Pancreas (tissue), 10 donors: ENCODE results near the gene NXN. TPM values are rescaled to one million over a fixed set of nuclear protein-coding genes. Genes with fewer than 3 reads are reported as not detected.

ENCODE experiments used
- ATAC-seq, 4 donors: fragments of 200-7000 bp; cut with Tn5 transposase; one replicate each; pipeline versions ENCODE4 v1.8.0 to v1.9.1; 2020; ENCODE audit warnings: mild to moderate bottlenecking in 4 of 4, moderate library complexity in 4 of 4
- DNase-seq, 6 donors: peaks; one replicate each; pipeline ENCODE4 v3.0.0-alpha.2; 2020
- FAIRE-seq: peaks from 2 replicates; lab custom pipeline; 2012; peaks lifted over from hg19 to GRCh38; lab: Jason Lieb, UNC
- H3K27ac ChIP-seq, 4 donors: fragments of 200-600 bp; sonication (generic); 1 replicate in 3 of 4; 2 replicates in 1 of 4; pipeline versions ENCODE4 v1.5.0 to v1.8.0; 2020
- H3K27me3 ChIP-seq, 4 donors: fragments of 200-600 bp; one replicate each; pipeline ENCODE4 v1.8.0; 2021
- H3K36me3 ChIP-seq, 3 donors: fragments of 200-600 bp; sonication (generic) in 1 of 3; one replicate each; pipeline versions ENCODE4 v1.5.0 to v1.8.0; 2020 to 2021
- H3K4me1 ChIP-seq, 3 donors: fragments of 200-600 bp; one replicate each; pipeline ENCODE4 v1.8.0; 2021
- H3K4me3 ChIP-seq, 4 donors: fragments of 200-600 bp; sonication (generic) in 2 of 4; one replicate each; pipeline versions ENCODE4 v1.5.0 to v1.8.0; 2020 to 2021
- H3K9me3 ChIP-seq, 4 donors: fragments of 200-600 bp; one replicate each; pipeline ENCODE4 v1.8.0; 2021
- CTCF ChIP-seq, 4 donors: fragments of 200-600 bp; sonication (generic) in 3 of 4; IDR thresholded peaks; one replicate each; pipeline versions ENCODE4 v1.5.0 to v1.8.0; 2021; ENCODE audit warnings: antibody characterized with exemption in 4 of 4
- WGBS, 2 donors: extraction: QIAGEN DNeasy Blood & Tissue Kit; methylation state at CpG; one replicate each; pipeline ENCODE4 v1.1.7; 2013; 5-methylcytosine and 5-hydroxymethylcytosine counted together
- intact Hi-C, 3 donors: fragments of 100-400 bp; cut with DNase I; formaldehyde crosslinking; loops; one replicate each; pipeline versions ENCODE4 v1.11.1 to v1.14.2; 2022
- polyA plus RNA-seq, 2 donors: library from polyadenylated mRNA; stranded (reverse); fragments of 200-250 nt; gene quantifications; one replicate each; pipeline ENCODE4 v1.2.3, GENCODE V29; 2013
- total RNA-seq, 6 donors: library from RNA; stranded (reverse); fragmentation: NEBNext Ultra II Directional in 4 of 6; extraction: Animal tissue kit (Norgen Biotek cat#: 25700) in 4 of 6; gene quantifications; one replicate each; pipeline versions ENCODE4 v1.2.1 to v1.2.4, GENCODE V29; 2021 to 2023
- donor health status: healthy with polysubstance abuse.
- donor health status: DM: no; HTN: no; CAD: no; lungs with moderate emphysema.
- donor health status: DM: no; HTN: no; CAD: no.
- donor health status: control.
- donor health status: control.
- donor health status: Bipolar disorder and iron deficiency.
- donor health status: DM: yes; HTN: yes; CAD: no.
- donor health status: DM: no; HTN: no; CAD: no.
- donor health status: DM: no; HTN: no; CAD: no.
- donor health status: DM: yes; HTN: yes; CAD: no.

Gene NXN
- total and polyA plus RNA-seq, 8 donors = 17.4 to 35.0 (median 29.4) TPM

GRCh38 chr17:917941-918740 is 61.4 kb downstream of the NXN start:
- Histone ChIP-seq H3K4me1 (peaks cover 0 to 5% (median 0%) of the 10 kb centered on the region in 3 donors), H3K27me3 (no peaks in the 10 kb centered on the region), H3K36me3 (no peaks in the 10 kb centered on the region), H3K27ac (peak overlapping the region in 1 of 4 donors; percentile 12), H3K4me3 (no peak overlapping the region), H3K9me3 (no peaks in the 10 kb centered on the region)
- DNase-seq (peak in 1 of 6 donors; percentile 7), ATAC-seq (no peak), FAIRE-seq (no peak)
- intact Hi-C loops = no loop called here
- no peak for TF ChIP-seq CTCF (IDR thresholded peaks at IDR 0.05)
- 90 to 94% methylated on average over 30 of the region's 30 CpGs for WGBS, 2 donors

GRCh38 chr17:917391-917811 is 62.2 kb downstream of the NXN start:
- H3K4me1 ChIP-seq = peaks cover 0 to 5% (median 0%) of the 10 kb centered on the region in 3 donors
- no peak for TF ChIP-seq CTCF (IDR thresholded peaks at IDR 0.05)
- DNase-seq = peak in 1 of 6 donors; percentile 13
- no peaks in the 10 kb centered on the region for H3K27me3 ChIP-seq
- H3K27ac ChIP-seq = peak overlapping the region in 1 of 4 donors; percentile 12
- H3K36me3 ChIP-seq = no peaks in the 10 kb centered on the region
- no peak overlapping the region for H3K4me3 ChIP-seq
- no peak for ATAC-seq
- FAIRE-seq = no peak
- intact Hi-C loops = no loop called here
- WGBS, 2 donors = 87 to 92% methylated on average over 19 of the region's 19 CpGs
- no peaks in the 10 kb centered on the region for H3K9me3 ChIP-seq

- FAIRE-seq (no peak), ATAC-seq (no peak), DNase-seq (no peak)
- no peaks in the 10 kb centered on the region for H3K36me3 ChIP-seq
- TF ChIP-seq CTCF (IDR thresholded peaks at IDR 0.05) = no peak
- H3K27ac ChIP-seq = no peak overlapping the region
- H3K27me3 ChIP-seq = no peaks in the 10 kb centered on the region
- WGBS, 2 donors = 80 to 82% methylated on average over 7 of the region's 7 CpGs
- H3K9me3 ChIP-seq = no peaks in the 10 kb centered on the region
- H3K4me1 ChIP-seq = peaks cover 0 to 5% (median 0%) of the 10 kb centered on the region in 3 donors
- no peak overlapping the region for H3K4me3 ChIP-seq
- intact Hi-C loops = no loop called here
These were observed 63.3 kb downstream of the NXN start for GRCh38 chr17:916315-916714.

- Histone ChIP-seq H3K27me3 (no peaks in the 10 kb centered on the region), H3K36me3 (no peaks in the 10 kb centered on the region), H3K27ac (no peak overlapping the region), H3K9me3 (no peaks in the 10 kb centered on the region), H3K4me1 (peaks cover 0 to 5% (median 0%) of the 10 kb centered on the region in 3 donors), H3K4me3 (no peak overlapping the region)
- intact Hi-C loops = no loop called here
- DNase-seq (no peak), ATAC-seq (peak in 3 of 4 donors; percentile 24 to 39 (median 32)), FAIRE-seq (no peak)
- WGBS, 2 donors = 64% methylated on average over 10 of the region's 10 CpGs
- TF ChIP-seq CTCF (IDR thresholded peaks at IDR 0.05) = no peak
These were observed 63.9 kb downstream of the NXN start for GRCh38 chr17:915538-916201.
